ENCODE results near the gene C1QB. TPM values are rescaled to one million over a fixed set of nuclear protein-coding genes. Genes with fewer than 3 reads are reported as not detected.

Gene C1QB
- total and polyA plus RNA-seq, 2 of the 8 experiments (the other 6 are each of a cell fraction or from before 2014, with no cell fraction given) = not detected

- Histone ChIP-seq H2AFZ (ENCODE audit: low read length) (no peak overlapping the region), H3K27ac (ENCODE audit: low read depth, low read length) (no peak overlapping the region), H3K9ac (replicated peaks in 1 of 4; ENCODE audit: extremely low read depth in 1 of 4, low read depth in 3 of 4, low read length in 3 of 4) (no peak overlapping the region), H3K14ac (ENCODE audit: insufficient read length) (no peak overlapping the region), H2BK20ac (ENCODE audit: low read length) (no peak overlapping the region), H2BK12ac (ENCODE audit: low read depth, low read length) (no peak overlapping the region), H3K9me3 (ENCODE audit: insufficient read depth in 2 of 2, low read depth in 1 of 2, low read length in 1 of 2) (no peaks in the 10 kb centered on the region), H2BK5ac (ENCODE audit: low read depth, low read length) (no peak overlapping the region), H3K56ac (replicated peaks; ENCODE audit: insufficient read length, low read depth, low read length) (no peak overlapping the region), H4K5ac (ENCODE audit: insufficient read length, low read depth, low read length) (no peak overlapping the region), H3K18ac (ENCODE audit: extremely low read depth, low read length) (no peak overlapping the region), H4K8ac (ENCODE audit: extremely low read depth, insufficient read depth, low read length) (no peak overlapping the region), H4K20me1 (replicated peaks in 1 of 2; ENCODE audit: control insufficient read depth in 1 of 2, insufficient read depth in 2 of 2, low read length in 2 of 2) (peaks cover 0 to 1% of the 10 kb centered on the region in 2 experiments), H3K36me3 (ENCODE audit: control insufficient read depth in 2 of 4, insufficient read depth in 4 of 4, low read length in 3 of 4) (no peaks in the 10 kb centered on the region), H3K4me1 (replicated peaks in 1 of 4; ENCODE audit: control insufficient read depth in 3 of 4, insufficient read depth in 4 of 4, low read length in 3 of 4) (peaks cover 0 to 5% (median under 1%) of the 10 kb centered on the region in 4 experiments; a peak in 2 of 7 replicates), H2AK5ac (ENCODE audit: low read depth, low read length) (no peak overlapping the region), H3K4ac (replicated peaks; ENCODE audit: insufficient read length, low read depth, low read length) (no peak overlapping the region), H3K4me3 (ENCODE audit: extremely low read depth in 1 of 4, insufficient read depth in 2 of 4, low read depth in 3 of 4, low read length in 4 of 4) (no peak overlapping the region), H3K23me2 (ENCODE audit: low read depth, low read length) (no peaks in the 10 kb centered on the region), H2BK15ac (ENCODE audit: low read length) (no peak overlapping the region), H3K79me2 (ENCODE audit: control insufficient read depth in 1 of 2, insufficient read depth in 2 of 2, low read length in 2 of 2) (no peaks in the 10 kb centered on the region), H3K23ac (ENCODE audit: insufficient read length) (no peak overlapping the region), H3K4me2 (ENCODE audit: insufficient read depth in 1 of 2, low read depth in 2 of 2, low read length in 2 of 2) (no peak overlapping the region), H3K27me3 (replicated peaks in 1 of 4; ENCODE audit: control insufficient read depth in 3 of 4, extremely low read depth in 1 of 4, insufficient read depth in 3 of 4, low read length in 3 of 4) (no peaks in the 10 kb centered on the region), H2BK120ac (replicated peaks; ENCODE audit: low read depth, low read length) (no peak overlapping the region), H3K79me1 (ENCODE audit: low read depth, low read length) (no peaks in the 10 kb centered on the region), H4K91ac (replicated peaks; ENCODE audit: insufficient read length, low read length) (no peak overlapping the region)
- ChIA-PET CTCF (ENCODE audit: partially characterized antibody) (interaction anchor here (1.2 to 1.6 kb wide), 3 partner anchors 11 to 199 kb away, joined by 3 to 4 read pairs (median 4); no protein-coding TSS in a partner anchor), POLR2A (ENCODE audit: partially characterized antibody) (no interaction called here)
- FAIRE-seq = no peak
- no peak for DNase-seq (ENCODE audit: low read depth in 1 of 2, low spot score in 2 of 2)
- 86% methylated on average over 11 of the region's 12 CpGs; no CpG with 5 or more reads in 1 of the 2 experiments for WGBS, 2 experiments (ENCODE audit: extremely low coverage in 1 of 2, insufficient coverage in 1 of 2, insufficient read length in 1 of 2, insufficient replicate concordance in 2 of 2, low coverage in 1 of 2, low lambda C conversion rate in 2 of 2, missing lambda C conversion rate in 1 of 2)
- TF ChIP-seq EGR1 (IDR thresholded peaks at IDR 0.05; ENCODE audit: borderline replicate concordance, low read depth, low read length) (no peak), BCL11A (IDR thresholded peaks at IDR 0.05; ENCODE audit: low read depth in 2 of 2, low read length in 2 of 2) (no peak), SRF (IDR thresholded peaks at IDR 0.05; ENCODE audit: low read depth, low read length) (no peak), TAF1 (IDR thresholded peaks at IDR 0.05; ENCODE audit: low read depth, low read length) (no peak), E2F6 (IDR thresholded peaks at IDR 0.05) (no peak), JUN (IDR thresholded peaks at IDR 0.05; ENCODE audit: low read depth, low read length) (no peak), SP1 (IDR thresholded peaks at IDR 0.05; ENCODE audit: low read depth, low read length) (no peak), CBX8 (IDR thresholded peaks at IDR 0.05; ENCODE audit: borderline replicate concordance, low read depth, low read length) (no peak), ASH2L (IDR thresholded peaks at IDR 0.05; ENCODE audit: low read length) (no peak), TCF12 (IDR thresholded peaks at IDR 0.05; ENCODE audit: low read depth, low read length) (no peak), EP300 (IDR thresholded peaks at IDR 0.05; ENCODE audit: borderline replicate concordance in 1 of 2, low read depth in 2 of 2, low read length in 2 of 2) (no peak), BRCA1 (IDR thresholded peaks at IDR 0.05; ENCODE audit: low read depth, low read length) (no peak), CREB1 (IDR thresholded peaks at IDR 0.05) (no peak), TAF7 (optimal IDR thresholded peaks at IDR 0.05; ENCODE audit: borderline replicate concordance, low read depth, low read length) (no peak), SIX5 (IDR thresholded peaks at IDR 0.05; ENCODE audit: low read depth, low read length) (no peak)
Observed at GRCh38 chr1:22619798-22620197, 33.2 kb upstream of the C1QB start.
